ENCODE data around the gene CAMKMT. TPM values are rescaled to one million over a fixed set of nuclear protein-coding genes. Genes with fewer than 3 reads are reported as not detected.

The CAMKMT gene
- total RNA-seq, 4 donors from 2014 or later: 4.5 to 57.9 (median 15.4) TPM

DNA sequence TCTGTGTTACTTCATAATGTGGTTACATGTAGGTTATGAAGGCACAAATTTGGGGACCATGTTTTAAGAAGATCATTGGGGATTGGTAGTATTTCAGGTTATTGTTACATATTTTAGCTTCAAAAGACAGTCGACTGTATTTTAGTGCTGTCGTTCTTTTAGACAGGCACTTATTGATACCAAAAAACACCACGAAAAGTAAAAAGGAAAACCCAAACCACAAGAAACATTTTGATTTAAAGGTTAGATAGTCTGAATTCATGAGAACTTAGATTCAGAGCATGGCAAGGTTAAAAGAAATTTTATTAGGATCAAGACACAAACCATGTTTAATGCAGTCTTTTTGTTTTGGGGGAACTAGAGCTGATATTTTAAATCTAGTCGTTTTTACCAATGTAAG lies 209.0 kb downstream of the CAMKMT start:
- Histone ChIP-seq H3K27ac (no peak overlapping the region), H3K4me1 (no peaks in the 10 kb centered on the region), H3K27me3 (no peaks in the 10 kb centered on the region), H3K4me3 (no peak overlapping the region), H3K36me3 (no peaks in the 10 kb centered on the region), H3K9me3 (no peaks in the 10 kb centered on the region)
- TF ChIP-seq, protein P1, sequence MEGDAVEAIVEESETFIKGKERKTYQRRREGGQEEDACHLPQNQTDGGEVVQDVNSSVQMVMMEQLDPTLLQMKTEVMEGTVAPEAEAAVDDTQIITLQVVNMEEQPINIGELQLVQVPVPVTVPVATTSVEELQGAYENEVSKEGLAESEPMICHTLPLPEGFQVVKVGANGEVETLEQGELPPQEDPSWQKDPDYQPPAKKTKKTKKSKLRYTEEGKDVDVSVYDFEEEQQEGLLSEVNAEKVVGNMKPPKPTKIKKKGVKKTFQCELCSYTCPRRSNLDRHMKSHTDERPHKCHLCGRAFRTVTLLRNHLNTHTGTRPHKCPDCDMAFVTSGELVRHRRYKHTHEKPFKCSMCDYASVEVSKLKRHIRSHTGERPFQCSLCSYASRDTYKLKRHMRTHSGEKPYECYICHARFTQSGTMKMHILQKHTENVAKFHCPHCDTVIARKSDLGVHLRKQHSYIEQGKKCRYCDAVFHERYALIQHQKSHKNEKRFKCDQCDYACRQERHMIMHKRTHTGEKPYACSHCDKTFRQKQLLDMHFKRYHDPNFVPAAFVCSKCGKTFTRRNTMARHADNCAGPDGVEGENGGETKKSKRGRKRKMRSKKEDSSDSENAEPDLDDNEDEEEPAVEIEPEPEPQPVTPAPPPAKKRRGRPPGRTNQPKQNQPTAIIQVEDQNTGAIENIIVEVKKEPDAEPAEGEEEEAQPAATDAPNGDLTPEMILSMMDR (IDR thresholded peaks at IDR 0.05): no peak
- TF ChIP-seq EP300 (IDR thresholded peaks at IDR 0.05; ENCODE audit: low read depth) (no peak), POLR2A (IDR thresholded peaks at IDR 0.05) (no peak)
- in situ Hi-C loops (cut with MboI; ENCODE audit: low pct_ligation_motif_present in 1 of 4, low pct_unique_long_range_greater_than_20kb in 1 of 4, low sequenced_read_pairs in 3 of 4): no loop called here
- no peak for DNase-seq
- 79% methylated on average over 4 of the region's 4 CpGs for WGBS, 2 donors (ENCODE audit: low coverage in 1 of 2)
- intact Hi-C loops (cut with DNase I; ENCODE audit: low total_unique reads): no loop called here

DNA sequence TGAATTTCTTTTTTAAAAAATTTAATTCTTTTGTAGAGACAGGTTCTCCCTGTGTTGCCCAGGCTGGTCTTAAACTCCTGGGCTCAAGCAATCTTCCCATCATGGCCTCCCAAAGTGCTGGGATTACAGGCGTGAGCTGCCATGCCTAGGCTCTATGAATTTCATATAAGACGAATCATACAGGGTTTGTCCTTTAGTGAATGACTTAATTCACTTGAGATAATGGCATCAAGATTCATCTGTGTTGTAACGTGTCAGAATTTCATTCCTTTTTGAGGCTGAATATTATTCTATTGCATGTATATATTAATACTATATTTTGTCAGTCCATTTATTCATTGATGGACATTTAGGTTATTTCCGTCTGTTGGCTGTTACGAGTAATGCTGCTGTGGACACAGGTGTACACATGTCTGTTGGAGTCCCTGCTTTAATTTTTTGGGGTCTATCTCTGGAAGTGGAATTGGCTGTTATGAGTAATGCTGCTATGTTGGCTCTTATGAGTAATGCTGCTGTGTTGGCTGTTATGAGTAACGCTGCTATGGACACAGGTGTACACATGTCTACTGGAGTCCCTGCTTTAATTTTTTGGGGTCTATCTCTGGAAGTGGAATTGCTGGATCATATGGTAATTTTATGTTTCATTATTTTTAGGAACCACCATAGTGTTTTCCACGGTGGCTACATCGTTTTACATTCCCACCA lies 210.6 kb downstream of the CAMKMT start:
- Histone ChIP-seq H3K27ac (no peak overlapping the region), H3K9me3 (no peaks in the 10 kb centered on the region), H3K36me3 (no peaks in the 10 kb centered on the region), H3K27me3 (no peaks in the 10 kb centered on the region), H3K4me3 (no peak overlapping the region), H3K4me1 (no peaks in the 10 kb centered on the region)
- no peak for DNase-seq
- WGBS, 2 donors (ENCODE audit: low coverage in 1 of 2): 92 to 93% methylated on average over 6 to 8 of the region's 8 CpGs
- intact Hi-C loops (cut with DNase I; ENCODE audit: low total_unique reads) (no loop called here), in situ Hi-C loops (cut with MboI; ENCODE audit: low pct_ligation_motif_present in 1 of 4, low pct_unique_long_range_greater_than_20kb in 1 of 4, low sequenced_read_pairs in 3 of 4) (no loop called here)
- TF ChIP-seq EP300 (IDR thresholded peaks at IDR 0.05; ENCODE audit: low read depth): no peak
- no peak for TF ChIP-seq POLR2AphosphoS5 (IDR thresholded peaks at IDR 0.05)
- TF ChIP-seq, protein P1 (IDR thresholded peaks at IDR 0.05): no peak
- TF ChIP-seq POLR2A (IDR thresholded peaks at IDR 0.05): no peak

DNA sequence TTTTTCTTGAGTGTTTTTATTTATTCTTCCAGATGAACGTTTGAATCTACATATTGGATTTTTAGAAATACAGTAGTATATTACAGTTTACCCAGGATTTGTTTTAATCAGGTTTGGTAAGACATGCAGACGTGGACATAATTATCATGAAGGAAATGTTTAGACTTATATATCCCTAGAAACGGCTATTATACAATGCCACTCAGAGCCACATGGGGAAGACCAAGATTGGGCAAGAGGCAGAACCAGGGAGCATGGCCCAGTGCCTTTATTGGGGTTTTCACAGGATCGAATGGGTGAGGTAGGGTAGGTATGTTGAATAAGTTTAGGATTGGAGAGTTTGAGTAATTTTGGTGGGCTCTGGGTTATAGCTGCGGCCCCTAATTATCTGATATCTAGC lies 212.2 kb downstream of the CAMKMT start:
- no peak for DNase-seq
- in situ Hi-C loops (cut with MboI; ENCODE audit: low pct_ligation_motif_present in 1 of 4, low pct_unique_long_range_greater_than_20kb in 1 of 4, low sequenced_read_pairs in 3 of 4): no loop called here
- H3K36me3 ChIP-seq: no peaks in the 10 kb centered on the region
- TF ChIP-seq, protein P1 (IDR thresholded peaks at IDR 0.05): no peak
- TF ChIP-seq POLR2AphosphoS5 (IDR thresholded peaks at IDR 0.05) (no peak), EP300 (IDR thresholded peaks at IDR 0.05; ENCODE audit: low read depth) (no peak), POLR2A (IDR thresholded peaks at IDR 0.05) (no peak)
- intact Hi-C loops (cut with DNase I; ENCODE audit: low total_unique reads): no loop called here
- H3K27ac ChIP-seq: no peak overlapping the region
- H3K9me3 ChIP-seq: no peaks in the 10 kb centered on the region
- no peak overlapping the region for H3K4me3 ChIP-seq
- WGBS, 2 donors (ENCODE audit: low coverage in 1 of 2): 89 to 91% methylated on average over 5 of the region's 5 CpGs
- H3K27me3 ChIP-seq: no peaks in the 10 kb centered on the region
- H3K4me1 ChIP-seq: no peaks in the 10 kb centered on the region

DNA sequence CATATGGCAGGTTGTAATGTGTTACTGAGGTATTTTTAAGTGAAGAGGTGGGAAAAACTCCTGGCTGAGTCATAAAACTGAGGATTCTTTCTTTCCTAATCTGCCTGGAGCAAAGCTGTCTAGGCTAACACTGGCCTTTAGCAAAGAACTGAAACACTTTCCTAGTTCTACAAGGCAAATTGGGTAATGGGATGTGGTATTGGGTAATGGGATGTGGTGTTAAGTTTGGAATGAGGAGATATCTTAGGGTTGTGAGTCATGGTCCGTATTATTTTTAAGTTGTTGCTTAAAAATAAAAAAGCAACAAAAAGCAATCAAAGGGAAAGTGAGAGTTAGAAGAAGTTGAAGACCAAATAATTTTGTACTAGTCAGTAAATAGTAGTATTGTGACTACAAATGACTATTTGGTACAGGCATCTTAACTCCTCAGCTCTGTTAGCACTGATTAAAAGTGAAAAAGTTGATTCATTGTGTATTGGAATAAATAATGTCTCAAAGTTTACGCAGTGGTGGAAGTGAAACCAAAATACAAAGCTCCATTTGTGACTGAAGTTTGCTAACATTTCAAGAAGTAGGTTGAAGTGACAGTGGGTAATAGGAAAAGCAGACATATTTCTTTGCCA lies 216.8 kb downstream of the CAMKMT start:
- no peaks in the 10 kb centered on the region for H3K36me3 ChIP-seq
- 48 to 52% methylated on average over 2 of the region's 2 CpGs for WGBS, 2 donors (ENCODE audit: low coverage in 1 of 2)
- intact Hi-C loops (cut with DNase I; ENCODE audit: low total_unique reads): no loop called here
- in situ Hi-C loops (cut with MboI; ENCODE audit: low pct_ligation_motif_present in 1 of 4, low pct_unique_long_range_greater_than_20kb in 1 of 4, low sequenced_read_pairs in 3 of 4): no loop called here
- no peaks in the 10 kb centered on the region for H3K9me3 ChIP-seq
- no peak overlapping the region for H3K27ac ChIP-seq
- no peak for DNase-seq
- TF ChIP-seq EP300 (IDR thresholded peaks at IDR 0.05; ENCODE audit: low read depth): no peak
- no peak for TF ChIP-seq POLR2AphosphoS5 (IDR thresholded peaks at IDR 0.05)
- TF ChIP-seq, protein P1 (IDR thresholded peaks at IDR 0.05): no peak
- TF ChIP-seq POLR2A (IDR thresholded peaks at IDR 0.05): no peak
- no peaks in the 10 kb centered on the region for H3K4me1 ChIP-seq
- no peaks in the 10 kb centered on the region for H3K27me3 ChIP-seq
- no peak overlapping the region for H3K4me3 ChIP-seq

Data from transverse colon (tissue), 4 donors.